ENCODE results near the gene APPL2.

APPL2 gene

GRCh38 chr12:105138248-105138647 lies 97.7 kb downstream of the APPL2 start:
- no peak for TF ChIP-seq CTCF (IDR thresholded peaks at IDR 0.05; ENCODE audit: low read depth, low read length)
- no peak for DNase-seq (ENCODE audit: low read depth in 2 of 2)
- H3K4me3 ChIP-seq (replicated peaks in 1 of 2; ENCODE audit: low read depth in 2 of 2, low read length in 2 of 2), result no peak overlapping the region
